HG03378 (cell line): Measurements from ENCODE around the gene DUSP22.
"Not testable (repeated sequence)": the region's sequence is repeated elsewhere in the genome, so short reads cannot be mapped to it uniquely, and the experiment has no call there.

ENCODE experiments used
- ATAC-seq: cut with Tn5 transposase; IDR thresholded peaks from one replicate; pipeline ENCODE4 v1.9.1; 2021; ENCODE audit warnings: mild to moderate bottlenecking, moderate library complexity; ENCODE audit not compliant: unreplicated experiment

The DUSP22 gene

DNA sequence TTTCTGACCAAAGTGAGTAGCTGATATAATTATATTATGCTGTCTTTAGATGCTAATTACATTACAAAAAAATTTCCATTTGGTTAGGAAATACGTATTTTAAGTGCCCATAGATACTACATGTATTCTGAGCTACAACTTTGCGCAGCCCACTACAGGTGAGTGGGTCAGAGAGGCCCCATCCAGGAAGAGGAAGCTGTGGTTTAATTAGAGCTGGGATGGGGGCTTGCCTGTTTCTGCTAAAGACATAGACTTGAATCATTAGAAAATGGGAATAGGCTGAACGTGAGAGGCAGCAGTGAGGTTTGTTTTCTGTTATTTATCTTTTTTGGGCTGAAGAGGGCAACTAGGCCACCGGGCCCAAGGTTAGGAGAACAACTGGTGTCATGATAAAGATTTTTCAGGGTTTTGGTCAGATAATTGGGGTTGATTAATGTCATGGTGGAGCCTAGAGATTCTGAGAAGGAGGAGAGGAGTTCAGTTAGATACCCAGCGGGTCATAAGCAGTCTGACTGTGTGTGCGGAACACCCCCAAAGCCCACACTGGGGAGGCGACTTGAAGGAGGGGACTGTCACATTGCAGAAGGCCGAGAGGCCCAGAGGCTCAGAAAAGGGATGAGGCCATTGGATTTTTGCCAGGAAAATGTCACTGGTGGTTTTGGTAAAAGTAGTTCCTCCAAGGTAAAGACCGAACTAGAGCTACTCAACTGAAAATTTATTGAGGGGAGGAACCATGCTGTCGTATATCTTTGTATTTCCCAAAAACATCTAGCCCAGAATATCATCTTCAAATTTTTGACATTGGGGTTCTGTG, 84.7 kb downstream of the DUSP22 start:
- no peak for ATAC-seq

DNA sequence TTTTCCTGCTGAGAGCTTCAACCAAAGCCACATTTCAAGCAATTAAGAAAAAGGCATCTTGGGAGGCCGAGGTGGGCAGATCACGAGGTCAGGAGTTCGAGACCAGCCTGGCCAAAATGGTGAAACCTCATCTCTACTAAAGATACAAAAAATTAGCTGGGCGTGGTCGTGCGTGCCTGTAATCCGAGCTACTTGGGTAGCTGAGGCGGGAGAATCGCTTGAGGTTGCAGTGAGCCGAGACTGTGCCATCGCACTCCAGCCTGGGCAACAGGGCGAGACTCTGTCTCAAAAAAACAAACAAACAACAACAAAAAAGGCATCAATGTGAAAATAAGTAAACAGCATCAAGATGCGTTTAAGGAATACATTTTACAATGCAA, 85.3 kb downstream of the DUSP22 start:
- not testable (repeated sequence) for ATAC-seq

DNA sequence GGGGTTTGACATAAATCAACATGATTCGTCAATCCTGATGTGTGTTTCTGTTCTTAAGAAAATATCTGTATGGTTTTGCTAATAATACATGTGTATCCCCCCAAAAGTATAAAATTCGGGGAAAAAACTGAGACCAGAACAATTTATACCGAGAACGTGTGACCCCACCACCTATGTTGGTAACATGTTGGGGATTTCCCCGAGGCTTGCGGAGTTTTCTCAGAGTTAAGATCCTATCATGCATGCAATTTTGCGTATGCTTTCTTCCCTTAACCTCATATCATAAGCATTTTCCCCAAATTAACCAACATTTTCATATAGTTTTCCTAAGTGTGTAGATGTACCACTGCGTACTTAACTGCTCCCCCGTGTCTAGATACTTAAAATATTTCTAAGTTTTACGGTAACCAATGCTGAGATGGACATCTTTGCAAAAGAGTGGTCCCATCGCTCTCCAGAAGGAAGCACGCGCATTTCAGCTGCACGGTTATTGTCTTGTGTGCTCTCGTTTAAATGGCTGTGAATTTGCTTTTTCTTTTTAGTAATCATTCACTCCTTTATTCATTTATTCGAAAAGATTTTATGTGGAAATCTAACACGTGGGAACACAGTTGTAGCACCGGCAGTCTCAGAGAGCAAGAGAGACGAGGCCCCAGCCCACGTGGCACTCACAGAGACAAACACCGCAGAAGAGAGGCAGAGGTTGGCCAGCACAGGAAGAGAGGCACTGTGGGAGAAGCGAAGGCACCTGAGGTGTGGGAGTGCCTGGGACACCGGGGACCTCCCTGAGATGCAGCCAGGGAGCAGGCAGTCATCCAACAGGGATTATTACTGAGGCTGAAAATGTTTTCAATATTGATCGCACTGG, 86.0 kb downstream of the DUSP22 start:
- ATAC-seq, result no peak

DNA sequence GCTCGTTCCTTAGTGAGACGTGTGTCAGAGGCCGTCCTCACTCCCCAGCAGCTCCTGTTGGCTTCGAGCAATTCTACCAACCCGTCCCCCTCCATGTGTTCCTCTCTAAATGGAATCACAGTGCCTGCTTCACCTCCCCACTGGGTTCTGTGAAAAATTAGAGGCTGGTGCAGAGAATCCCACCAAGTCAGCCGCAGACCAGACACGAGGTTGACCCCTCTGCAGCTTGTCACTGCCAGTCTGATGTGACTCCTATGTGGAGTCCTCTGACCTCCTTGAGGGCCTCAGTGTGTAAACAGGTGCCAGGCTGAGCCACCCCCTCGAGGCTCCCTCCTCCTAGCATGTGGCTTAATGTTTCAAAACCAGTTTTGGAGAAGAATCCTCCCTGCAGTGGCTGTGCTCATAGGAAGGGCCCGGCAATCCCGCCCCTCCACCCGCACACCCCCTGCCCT, 86.7 kb downstream of the DUSP22 start:
- peak; percentile 1 for ATAC-seq

DNA sequence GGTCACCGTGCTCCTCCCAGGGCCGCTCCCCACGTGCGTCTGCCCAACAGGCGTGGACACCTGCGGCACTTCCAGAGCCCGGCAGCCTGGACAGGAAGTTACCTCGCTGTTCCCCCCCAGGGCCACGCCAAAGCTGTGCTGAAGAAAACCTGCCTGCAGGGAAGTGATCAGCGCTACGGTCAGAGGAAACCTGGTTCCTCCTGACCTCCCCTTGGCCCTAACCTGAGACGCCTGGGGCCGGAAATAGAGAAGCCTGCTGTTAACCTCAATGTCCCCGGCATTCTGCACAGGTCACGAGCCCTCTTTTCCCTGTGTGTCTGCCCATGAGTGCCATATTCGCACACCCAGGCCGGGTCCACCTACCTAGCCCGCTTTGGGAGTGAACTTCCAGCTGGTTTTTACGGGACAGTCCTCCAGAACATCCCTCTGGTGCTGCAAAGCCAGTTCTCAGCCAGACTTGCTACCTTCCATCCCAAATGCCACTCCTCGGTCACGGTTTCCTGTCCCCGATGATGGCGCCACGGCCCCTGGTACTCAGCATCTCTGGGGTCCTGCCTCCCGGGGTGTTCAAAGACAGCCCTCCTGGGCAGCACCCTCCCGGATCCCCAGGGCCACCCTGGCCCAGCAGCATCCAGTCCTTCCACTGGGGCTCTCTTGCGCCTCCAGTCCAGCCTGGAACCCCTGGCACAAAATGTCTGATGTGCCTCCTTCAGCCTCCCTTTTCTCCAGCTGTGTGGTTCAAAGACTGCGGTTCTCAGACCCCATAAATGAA, 87.3 kb downstream of the DUSP22 start:
- peak; percentile 49 for ATAC-seq

DNA sequence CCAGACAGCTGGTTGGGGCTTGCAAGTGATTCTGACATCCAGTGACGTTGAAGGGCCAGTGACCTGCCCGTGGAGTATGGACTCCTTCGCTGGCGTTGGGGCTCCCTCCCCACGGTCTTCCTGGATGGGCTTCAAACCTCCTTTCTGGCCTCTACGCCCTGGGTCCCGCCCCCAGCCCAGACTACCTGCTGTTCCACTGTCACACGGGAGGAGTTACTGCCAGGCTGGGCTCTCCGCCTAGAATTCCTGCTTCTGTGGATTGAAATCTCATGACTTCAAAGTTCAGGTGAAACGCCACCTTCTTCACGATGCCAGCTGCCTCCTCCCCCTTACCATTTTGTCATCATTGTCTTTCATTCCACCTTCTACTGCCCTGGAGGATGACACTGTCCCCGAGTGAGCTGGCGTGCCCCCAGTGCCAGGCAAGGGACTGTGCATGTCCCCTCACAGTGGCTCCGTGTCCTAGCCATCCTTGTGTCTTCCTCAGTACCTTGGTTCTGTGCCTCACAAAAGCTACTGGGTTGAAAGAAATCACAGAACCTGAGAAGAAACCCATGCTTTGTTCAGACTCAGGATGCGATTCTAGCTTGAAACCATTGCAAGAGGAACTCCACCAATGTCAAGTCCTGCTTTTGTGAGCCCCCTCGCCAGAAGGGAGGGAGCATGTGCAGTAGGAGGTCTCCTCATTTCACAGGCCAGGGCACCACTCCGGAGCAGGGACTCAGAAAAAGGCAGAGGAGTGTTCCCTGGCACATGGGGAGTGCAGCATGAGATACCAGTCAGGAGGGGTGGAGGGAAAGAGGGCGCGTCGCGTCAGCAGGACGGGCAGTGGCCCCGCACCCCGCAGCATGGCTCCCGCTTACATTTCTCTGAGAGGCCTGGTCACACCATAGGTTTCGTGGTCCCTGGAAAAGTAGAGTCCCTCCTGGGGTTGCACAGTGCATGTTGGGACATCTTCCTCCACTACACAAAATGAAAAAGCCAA, 88.2 kb downstream of the DUSP22 start:
- ATAC-seq, result no peak

DNA sequence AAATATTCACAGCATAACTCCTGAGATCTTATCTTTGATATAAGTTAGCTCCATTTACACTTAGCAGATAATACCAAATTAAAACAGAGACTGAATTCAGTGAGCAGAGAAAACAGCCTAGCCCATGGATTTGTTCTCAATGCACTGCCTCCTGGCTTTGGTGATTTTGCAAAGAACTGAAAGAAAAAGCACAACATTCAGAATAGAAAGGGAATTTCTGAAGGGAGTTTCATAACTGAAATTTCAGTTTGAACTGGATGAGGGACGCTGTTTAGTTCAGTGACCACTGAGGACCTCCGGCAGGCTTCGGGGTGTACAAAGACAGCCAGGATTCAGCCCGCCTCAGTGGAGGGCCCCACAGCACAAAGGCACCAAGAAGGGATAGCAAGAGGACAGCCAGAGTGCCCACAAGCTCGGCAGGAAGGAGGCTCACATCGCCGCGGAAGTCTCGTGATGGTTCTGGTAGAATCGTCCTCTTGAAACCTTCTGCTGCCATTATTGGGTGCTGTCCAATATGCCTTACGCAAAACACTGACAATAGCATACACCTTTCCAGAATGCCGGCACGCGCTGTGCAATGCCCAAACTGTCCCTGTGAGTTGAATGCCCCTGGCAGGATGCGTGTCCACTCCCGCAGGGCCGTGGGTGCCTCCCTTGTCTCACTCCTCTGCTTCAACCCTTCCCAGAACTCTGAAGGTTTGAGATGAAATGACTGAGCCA, 89.6 kb downstream of the DUSP22 start:
- ATAC-seq, result no peak

DNA sequence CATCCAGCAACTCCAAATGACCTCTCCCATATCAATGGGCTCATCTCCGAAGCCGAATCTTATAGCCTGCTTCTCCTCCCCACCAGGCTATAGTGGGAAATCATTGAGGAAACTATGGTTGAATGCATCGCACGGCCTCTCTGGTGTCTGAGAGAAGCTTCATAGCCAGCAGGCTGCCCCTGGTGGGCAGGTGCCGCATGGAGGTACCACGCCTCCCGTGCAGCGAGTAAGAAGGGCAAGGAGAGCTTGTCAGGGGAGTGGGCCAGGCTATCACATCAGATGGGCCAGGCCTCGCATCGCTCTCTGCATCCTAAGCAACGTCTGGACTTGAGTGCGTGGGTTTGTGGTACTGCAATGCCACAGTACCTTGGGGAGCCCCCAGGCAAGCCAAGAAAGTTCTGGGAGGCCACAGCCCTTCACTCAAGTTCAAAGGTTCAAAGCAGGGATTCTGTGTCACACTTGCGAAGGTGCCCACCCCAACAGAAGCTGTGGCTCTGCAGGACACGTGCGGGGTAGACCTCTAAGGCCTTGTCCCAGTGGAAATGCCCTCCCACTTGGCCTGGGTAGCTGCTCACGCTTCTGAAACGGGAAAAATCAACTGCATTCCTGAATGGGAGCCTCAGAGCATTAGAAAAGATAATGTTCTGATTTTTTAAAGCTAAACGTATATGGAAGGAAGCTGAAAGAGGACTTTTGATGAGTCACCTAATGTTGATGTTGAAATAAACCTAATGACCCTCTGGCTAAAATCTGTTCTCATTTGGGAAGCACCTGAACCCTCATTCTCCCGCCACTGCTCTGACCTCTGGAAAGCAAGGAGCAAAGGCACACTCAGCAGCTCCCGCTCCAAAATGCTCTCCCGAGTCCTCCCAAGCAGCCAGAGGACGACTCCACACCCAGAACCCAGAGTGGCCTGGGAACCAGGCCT, 90.9 kb downstream of the DUSP22 start:
- ATAC-seq, result no peak

DNA sequence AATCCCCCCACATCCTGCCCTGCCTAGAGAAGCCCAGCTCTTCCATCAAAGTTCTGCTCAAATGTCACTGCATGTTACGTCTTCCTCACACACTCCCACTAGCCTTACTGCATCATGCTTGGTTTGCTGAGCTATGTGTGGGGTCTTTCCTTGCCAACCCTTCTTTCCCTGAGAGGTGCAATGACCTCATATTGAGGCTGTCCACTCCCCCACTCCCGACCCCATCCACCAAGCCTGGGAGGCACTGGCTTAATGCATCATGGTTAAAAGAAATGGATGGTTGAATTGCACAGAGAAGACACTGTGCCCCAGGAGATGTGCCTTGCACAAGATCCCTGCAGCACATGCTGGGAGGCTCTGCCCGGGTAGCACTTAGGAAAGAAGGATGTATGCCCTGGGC, 91.6 kb downstream of the DUSP22 start:
- ATAC-seq, result no peak

DNA sequence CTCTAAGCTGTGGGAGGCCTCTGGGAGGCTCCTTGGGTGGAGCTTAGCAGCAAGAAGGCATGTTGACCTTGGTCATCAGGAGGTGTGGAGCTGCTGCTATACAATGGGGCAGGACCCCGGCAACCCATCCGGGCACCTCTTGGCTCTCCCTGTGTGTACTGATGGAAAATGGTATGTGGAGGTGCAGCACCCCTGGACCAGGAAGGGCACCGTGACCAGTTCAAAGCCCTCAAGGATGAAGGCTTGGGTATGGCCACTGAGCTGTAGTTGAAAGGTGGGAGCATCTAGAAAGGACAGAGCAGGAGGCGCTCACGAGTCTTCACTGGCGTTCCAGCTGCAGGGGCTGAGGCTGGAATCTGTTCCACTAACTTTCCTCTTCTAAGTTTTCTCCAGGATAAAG, 92.6 kb downstream of the DUSP22 start:
- ATAC-seq, result no peak

DNA sequence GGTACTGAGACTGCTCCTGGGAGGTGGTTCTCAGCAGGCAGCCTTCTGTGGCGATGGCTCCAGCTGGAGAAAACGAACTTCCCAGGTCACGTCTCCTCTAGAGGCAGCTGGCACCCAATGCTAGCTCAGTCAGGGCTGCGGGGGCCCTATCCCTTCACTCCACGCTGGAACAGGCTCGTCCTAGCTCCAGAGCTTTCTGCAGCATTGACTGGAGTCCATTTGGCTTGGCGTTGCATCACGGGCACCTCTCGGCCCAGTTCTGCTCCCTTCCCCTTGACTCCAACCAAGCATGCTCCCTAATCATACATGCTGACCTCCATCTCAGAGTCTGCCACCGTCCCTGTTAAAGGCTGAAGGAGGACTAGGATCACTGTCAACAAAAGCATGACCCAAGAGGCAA, 93.3 kb downstream of the DUSP22 start:
- ATAC-seq, result no peak

DNA sequence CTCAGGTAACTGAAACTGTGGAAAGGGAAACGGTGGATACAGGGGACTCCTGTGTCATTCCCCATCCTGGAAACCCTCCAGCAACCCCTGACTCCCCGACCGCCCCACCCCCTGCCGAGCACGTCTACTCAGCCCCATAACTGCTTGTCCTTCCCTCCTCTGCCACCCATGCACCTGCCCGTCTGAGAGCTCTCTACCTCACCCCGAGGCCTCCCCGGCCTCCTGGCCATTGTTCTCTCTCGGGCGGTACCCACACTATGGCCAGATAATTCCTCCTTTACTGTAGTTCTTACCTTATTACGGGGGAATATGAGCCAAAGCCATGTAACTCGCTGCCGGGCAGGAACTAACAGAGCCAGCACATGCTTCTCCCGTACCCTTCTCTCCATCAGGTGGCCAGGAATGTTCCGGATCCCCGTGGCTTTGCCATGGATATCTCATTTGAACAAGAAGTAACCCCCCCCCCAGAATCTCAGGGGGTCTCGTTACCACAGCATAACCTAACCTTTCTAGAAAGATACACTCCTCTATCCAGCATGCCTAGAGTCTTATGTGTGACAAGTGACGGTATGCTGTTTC, 94.5 kb downstream of the DUSP22 start:
- ATAC-seq, result no peak

DNA sequence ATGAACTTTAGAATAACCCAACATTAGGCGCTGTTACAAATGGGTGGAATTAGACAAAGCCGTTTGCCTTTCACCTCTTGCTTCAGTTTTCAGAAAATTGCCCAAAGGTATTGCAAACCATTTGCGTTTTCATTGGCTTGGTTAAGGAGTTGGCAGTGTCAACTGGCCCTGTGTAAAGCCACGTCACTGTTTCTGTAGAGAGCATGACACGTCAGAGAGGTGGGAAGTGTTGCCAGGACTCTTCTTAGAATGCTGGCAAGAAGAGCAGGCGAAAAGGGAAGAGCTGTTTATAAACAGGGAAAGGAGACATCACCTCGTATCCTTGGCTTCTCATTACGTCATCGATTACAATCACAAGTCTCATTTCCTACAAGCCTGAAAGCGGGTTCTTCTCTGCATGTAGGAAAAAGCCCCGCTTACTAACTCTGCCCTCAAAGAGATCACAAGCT, 95.0 kb downstream of the DUSP22 start:
- no peak for ATAC-seq

DNA sequence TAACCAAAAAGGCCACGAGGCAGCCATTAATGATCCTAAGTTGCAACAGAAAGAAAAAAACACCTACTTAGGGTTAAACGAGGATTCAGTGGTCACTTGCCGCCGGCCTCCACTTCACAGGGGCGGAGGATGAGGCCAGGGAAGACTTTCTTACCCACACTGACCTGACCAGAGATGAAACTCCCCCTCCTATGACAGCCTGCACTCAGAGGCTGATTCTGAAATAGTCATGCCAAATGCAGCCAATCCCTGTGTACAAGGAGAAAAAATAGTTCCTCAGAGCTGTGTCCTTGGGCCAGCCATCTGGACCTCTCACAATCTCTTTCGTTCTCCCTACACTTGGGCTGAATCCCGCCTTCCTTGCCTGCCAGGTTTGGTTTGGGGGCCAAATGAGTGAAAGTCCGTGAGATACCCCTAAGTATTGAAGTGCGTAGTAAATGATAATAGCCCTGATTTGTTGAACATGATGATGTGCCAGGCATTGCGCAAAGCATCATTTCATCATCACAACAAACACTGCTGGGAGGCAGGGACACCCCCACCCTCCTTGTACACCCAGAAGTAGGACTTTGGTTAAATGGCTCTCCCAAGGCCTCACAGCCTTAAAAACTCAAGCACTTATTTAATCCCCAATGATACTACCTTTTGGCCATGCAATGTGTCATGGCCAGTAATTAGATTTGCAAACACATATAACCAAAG, 96.1 kb downstream of the DUSP22 start:
- no peak for ATAC-seq

DNA sequence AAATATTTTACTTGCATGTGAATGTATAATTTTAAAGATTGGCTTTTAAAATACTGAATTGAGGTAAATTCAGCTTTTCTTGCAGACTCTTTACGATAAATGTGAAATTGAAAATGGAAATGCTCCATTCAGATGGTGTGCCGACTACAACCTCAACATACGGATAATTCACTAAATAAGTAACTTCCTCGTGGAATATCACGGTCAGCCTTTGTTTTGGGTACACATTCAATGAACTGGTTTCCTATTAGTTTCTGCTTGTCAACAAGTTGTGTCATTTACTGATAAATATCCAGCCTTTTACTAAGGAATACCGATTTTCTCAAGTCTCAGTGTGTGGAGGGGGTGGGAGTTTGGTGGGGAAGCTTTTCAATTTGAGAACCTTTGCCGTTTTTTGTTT, 96.9 kb downstream of the DUSP22 start:
- no peak for ATAC-seq

DNA sequence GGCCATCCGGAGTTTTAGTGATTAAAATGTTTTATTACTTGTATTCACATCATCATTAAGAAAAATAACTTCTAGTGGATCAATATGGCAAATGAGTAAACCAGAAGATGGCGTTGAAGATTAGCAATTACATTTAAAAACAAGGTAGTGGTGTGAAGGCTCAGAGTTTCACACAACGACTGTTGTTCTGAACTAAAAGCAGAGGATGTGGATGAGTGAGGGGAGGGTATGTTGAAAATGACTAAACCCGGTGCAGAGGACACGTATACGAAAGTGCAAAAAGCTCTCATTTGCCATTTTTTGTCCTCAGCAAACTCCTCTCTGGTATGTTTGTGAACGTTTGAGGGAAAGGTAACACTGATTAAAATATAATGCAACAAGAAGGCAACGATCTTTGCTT, 97.3 kb downstream of the DUSP22 start:
- peak; percentile 41 for ATAC-seq

DNA sequence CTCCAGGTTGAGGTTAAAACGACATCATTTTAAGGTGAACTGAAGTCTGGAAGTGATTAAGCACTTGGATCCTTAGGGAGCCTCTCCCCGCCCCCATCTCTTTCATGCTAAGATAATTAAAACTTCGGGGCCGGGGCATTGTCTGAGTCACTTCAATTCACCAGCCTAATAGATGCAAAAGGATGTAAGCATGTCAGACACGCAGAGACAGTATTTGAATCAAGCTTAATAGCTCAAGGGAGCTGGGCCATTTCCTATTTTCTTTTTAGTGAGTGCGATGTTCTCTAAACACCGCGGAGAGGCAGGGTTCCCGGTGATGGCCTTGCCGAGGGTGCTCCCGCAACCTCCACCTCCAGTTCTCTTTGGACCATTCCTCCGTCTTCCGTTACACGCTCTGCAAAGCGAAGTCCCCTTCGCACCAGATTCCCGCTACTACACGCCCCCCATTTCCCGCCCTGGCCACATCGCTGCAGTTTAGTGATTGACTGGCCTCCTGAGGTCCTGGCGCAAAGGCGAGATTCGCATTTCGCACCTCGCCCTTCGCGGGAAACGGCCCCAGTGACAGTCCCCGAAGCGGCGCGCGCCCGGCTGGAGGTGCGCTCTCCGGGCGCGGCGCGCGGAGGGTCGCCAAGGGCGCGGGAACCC, 98.7 kb downstream of the DUSP22 start:
- peak; percentile 28 for ATAC-seq
